ENCODE data around the gene MTA3.

GRCh38 chr2:42758751-42759150, 190.3 kb downstream of the MTA3 start:
- TF ChIP-seq CTCF (IDR thresholded peaks at IDR 0.05) (no peak), POLR2A (IDR thresholded peaks at IDR 0.05) (no peak), POLR2AphosphoS5 (IDR thresholded peaks at IDR 0.05) (no peak)

All from upper lobe of left lung (tissue), 4 donors.